Transverse colon (tissue), 4 donors: ENCODE data around the gene MBOAT7. TPM values are rescaled to one million over a fixed set of nuclear protein-coding genes. Genes with fewer than 3 reads are reported as not detected.
A peak's percentile ranks its signal among the peaks of the same experiment; 100 is the strongest.

ENCODE experiments used
- DNase-seq: peaks from one replicate; pipeline ENCODE4 v3.0.0-alpha.2; 2019
- H3K27ac ChIP-seq, 4 donors: fragments of 200-600 bp; sonication (generic); 2 replicates each; pipeline ENCODE4 v1.5.1; 2016 to 2018; ENCODE audit warnings: inconsistent platforms in 4 of 4
- H3K27me3 ChIP-seq: fragments of 200-600 bp; sonication (generic); 2 replicates; pipeline ENCODE4 v1.5.1; 2017; ENCODE audit warnings: inconsistent platforms
- H3K36me3 ChIP-seq, 4 donors: fragments of 200-600 bp; sonication (generic); 2 replicates each; pipeline ENCODE4 v1.5.1; 2017 to 2019; ENCODE audit warnings: inconsistent platforms in 4 of 4
- H3K4me1 ChIP-seq, 4 donors: fragments of 200-600 bp; sonication (generic); 2 replicates each; pipeline ENCODE4 v1.5.1; 2017 to 2020; ENCODE audit warnings: inconsistent platforms in 4 of 4
- H3K4me3 ChIP-seq, 4 donors: fragments of 200-600 bp; sonication (generic); 1 replicate in 1 of 4; 2 replicates in 3 of 4; pipeline versions ENCODE4 v1.5.1 to v1.6.1; 2017 to 2019; ENCODE audit warnings: inconsistent platforms in 4 of 4
- H3K9me3 ChIP-seq, 2 donors: fragments of 200-600 bp; sonication (generic); 2 replicates each; pipeline ENCODE4 v1.5.1; 2017 to 2019; ENCODE audit warnings: inconsistent platforms in 2 of 2
- EP300 ChIP-seq: sonication (generic); formaldehyde crosslinking; IDR thresholded peaks from one replicate; pipeline ENCODE4 v1.6.1; 2017; ENCODE audit warnings: antibody characterized with exemption, low read depth
- POLR2A ChIP-seq: fragments of 450-650 bp; IDR thresholded peaks from one replicate; pipeline ENCODE4 v1.6.1; 2016; ENCODE audit warnings: antibody characterized with exemption, mild to moderate bottlenecking, moderate library complexity
- POLR2AphosphoS5 ChIP-seq, 3 donors: sonication (generic); formaldehyde crosslinking; IDR thresholded peaks; one replicate each; pipeline ENCODE4 v1.6.1; 2016; ENCODE audit warnings: antibody characterized with exemption in 3 of 3
- WGBS, 2 donors: methylation state at CpG; one replicate each; pipeline ENCODE4 v1.1.5; 2018; ENCODE audit warnings: low coverage in 1 of 2; 5-methylcytosine and 5-hydroxymethylcytosine counted together
- in situ Hi-C, 4 donors: fragments of 200-750 bp; cut with MboI; loops; one replicate each; pipeline versions ENCODE4 v1.15.0 to v1.15.1; 2017; ENCODE audit warnings: low sequenced_read_pairs in 3 of 4, low pct_ligation_motif_present in 1 of 4, low pct_unique_long_range_greater_than_20kb in 1 of 4
- intact Hi-C: fragments of 100-400 bp; cut with DNase I; formaldehyde crosslinking; loops from one replicate; pipeline ENCODE4 v1.15.1; 2023; ENCODE audit warnings: low total_unique reads
- total RNA-seq, 4 donors: library from RNA; depleted of rRNA; stranded (reverse); fragments of >200 nt; gene quantifications; one replicate each; pipeline ENCODE4 v1.1.0, GENCODE V29; 2016
- TF ChIP-seq, protein P1 (sequence below), 5 experiments: fragments of 200-600 bp in 3 of 5; fragments of 450-650 bp in 2 of 5; sonication (generic) in 3 of 5; IDR thresholded peaks; 1 replicate in 2 of 5; 2 replicates in 3 of 5; pipeline ENCODE4 v1.5.1; 2016 to 2017; ENCODE audit warnings: antibody characterized with exemption in 5 of 5, inconsistent platforms in 3 of 5, mild to moderate bottlenecking in 2 of 5, moderate library complexity in 1 of 5

The MBOAT7 gene
- total RNA-seq, 4 donors from 2014 or later, result 180 to 249 (median 218) TPM

DNA sequence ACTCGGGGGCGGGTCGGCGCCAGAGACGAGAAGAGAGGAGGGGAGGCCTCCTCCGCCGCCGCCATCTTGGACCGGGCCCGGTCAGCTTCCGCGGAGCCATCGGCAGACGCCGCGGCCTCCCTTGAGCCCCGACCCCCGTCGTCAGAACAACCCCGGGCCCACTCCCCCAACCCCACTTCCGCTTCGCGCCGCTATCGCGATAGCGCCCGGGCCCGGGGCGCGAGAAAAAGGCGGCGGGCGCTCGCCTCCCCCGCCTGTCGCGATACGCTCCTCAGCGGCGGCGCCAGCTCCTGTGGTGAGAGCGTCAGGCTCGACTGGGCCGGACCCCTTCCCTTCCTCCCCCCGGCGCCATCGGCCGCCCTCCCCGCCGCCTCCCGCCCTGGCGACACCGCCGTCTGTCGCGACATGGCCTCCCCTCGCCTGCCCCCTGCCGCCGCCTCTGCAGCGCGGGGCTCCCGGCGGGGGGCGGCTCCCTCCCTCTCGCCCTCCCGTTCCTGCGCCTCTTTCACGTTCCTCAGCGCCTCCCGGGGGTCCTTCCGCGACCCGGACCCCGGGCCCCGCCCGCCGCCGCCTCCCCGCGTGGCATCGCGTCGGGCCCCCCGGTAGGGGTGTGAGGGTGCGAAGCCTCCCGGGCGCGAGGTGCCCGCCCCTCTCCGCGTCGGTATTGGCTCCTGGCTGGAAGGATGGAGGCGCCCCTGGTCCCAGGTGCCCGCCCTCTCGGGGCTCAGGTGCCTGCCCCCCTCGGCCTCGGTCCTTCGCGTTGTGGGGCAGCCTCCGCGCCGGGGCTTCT lies 51.5 kb downstream of the MBOAT7 start, which contains the start of gene CNOT3:
TSS of gene CNOT3 (plus strand) at position 64 of the 790 bp plus-strand sequence. CDS start 5,217 bp downstream, outside the sequence.
- H3K36me3 ChIP-seq, result peaks cover 0 to 6% (median 3%) of the 10 kb centered on the region in 4 donors
- TF ChIP-seq EP300 (no peak), POLR2A (peak; percentile 78), POLR2AphosphoS5 (IDR thresholded peaks at IDR 0.05) (peak; percentile 86 to 93 (median 86))
- TF ChIP-seq, protein P1, sequence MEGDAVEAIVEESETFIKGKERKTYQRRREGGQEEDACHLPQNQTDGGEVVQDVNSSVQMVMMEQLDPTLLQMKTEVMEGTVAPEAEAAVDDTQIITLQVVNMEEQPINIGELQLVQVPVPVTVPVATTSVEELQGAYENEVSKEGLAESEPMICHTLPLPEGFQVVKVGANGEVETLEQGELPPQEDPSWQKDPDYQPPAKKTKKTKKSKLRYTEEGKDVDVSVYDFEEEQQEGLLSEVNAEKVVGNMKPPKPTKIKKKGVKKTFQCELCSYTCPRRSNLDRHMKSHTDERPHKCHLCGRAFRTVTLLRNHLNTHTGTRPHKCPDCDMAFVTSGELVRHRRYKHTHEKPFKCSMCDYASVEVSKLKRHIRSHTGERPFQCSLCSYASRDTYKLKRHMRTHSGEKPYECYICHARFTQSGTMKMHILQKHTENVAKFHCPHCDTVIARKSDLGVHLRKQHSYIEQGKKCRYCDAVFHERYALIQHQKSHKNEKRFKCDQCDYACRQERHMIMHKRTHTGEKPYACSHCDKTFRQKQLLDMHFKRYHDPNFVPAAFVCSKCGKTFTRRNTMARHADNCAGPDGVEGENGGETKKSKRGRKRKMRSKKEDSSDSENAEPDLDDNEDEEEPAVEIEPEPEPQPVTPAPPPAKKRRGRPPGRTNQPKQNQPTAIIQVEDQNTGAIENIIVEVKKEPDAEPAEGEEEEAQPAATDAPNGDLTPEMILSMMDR (IDR thresholded peaks at IDR 0.05), result peak in 2 of 5 experiments; percentile 7 to 16
- in situ Hi-C loops (no loop called here), intact Hi-C loops (no loop called here)
- 0% methylated on average over 56 of the region's 103 CpGs; no CpG with 5 or more reads in 1 of the 2 donors for WGBS, 2 donors
- peaks cover 17 to 42% (median 31%) of the 10 kb centered on the region in 4 donors for H3K4me1 ChIP-seq
- peak within 1 kb of the TSS; percentile 88 to 99 (median 94) for H3K27ac ChIP-seq
- DNase-seq, result peak; percentile 43
- H3K27me3 ChIP-seq, result no peaks in the 10 kb centered on the region
- no peaks in the 10 kb centered on the region for H3K9me3 ChIP-seq
- H3K4me3 ChIP-seq, result peak within 1 kb of the TSS; percentile 99 to 100 (median 100)

DNA sequence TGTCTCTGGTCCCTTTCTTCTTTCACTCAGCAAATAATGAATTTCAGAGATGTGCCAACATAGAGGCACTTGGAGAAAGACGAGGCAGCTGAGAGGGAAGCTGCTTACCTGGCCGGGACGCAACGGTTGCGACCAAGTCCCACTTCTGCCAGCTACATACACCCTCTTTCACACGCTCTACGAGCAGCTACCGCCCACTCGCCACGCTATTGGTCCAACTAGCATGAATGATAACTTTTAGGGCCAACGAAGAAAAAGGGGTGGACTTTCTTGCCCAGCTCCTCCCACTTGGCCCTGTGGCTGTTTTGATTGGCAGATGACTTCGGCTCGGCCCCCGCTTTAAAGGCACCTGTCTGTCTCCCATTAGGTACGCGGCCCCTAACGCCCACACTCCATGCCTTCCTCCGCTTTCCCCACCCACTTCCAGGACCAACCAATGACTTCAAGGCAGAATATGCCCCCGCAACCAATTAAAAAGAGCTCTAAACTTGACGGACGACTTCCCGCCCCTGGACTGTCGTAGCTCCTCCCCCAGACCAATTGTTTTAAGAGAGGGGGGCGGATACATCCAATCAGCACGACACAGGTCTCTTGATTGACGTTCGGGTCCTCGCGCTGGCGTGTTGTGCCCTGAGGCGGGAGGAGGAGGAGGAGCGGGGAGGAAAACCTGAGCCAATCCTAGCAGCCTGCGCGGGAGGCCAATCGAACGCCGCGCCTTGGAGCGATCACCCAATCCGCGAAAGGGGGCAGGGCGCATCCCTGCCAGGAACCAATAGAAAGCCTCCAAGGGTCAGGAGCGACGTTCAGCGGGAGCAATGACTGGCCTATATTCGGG lies 52.3 kb downstream of the MBOAT7 start:
- peak overlapping the region; percentile 1 to 100 (median 100) for H3K4me3 ChIP-seq
- TF ChIP-seq, protein P1 (IDR thresholded peaks at IDR 0.05), result no peak
- TF ChIP-seq POLR2A (peak; percentile 83), POLR2AphosphoS5 (IDR thresholded peaks at IDR 0.05) (peak; percentile 86 to 93 (median 90)), EP300 (no peak)
- intact Hi-C loops, result no loop called here
- H3K4me1 ChIP-seq, result peaks cover 17 to 42% (median 31%) of the 10 kb centered on the region in 4 donors
- 0% methylated on average over 46 of the region's 46 CpGs; no CpG with 5 or more reads in 1 of the 2 donors for WGBS, 2 donors
- H3K27ac ChIP-seq, result peak overlapping the region; percentile 88 to 99 (median 94)
- H3K36me3 ChIP-seq, result no peaks in the 10 kb centered on the region
- no peaks in the 10 kb centered on the region for H3K9me3 ChIP-seq
- DNase-seq, result peak; percentile 99
- no peaks in the 10 kb centered on the region for H3K27me3 ChIP-seq
- in situ Hi-C loops, result no loop called here

DNA sequence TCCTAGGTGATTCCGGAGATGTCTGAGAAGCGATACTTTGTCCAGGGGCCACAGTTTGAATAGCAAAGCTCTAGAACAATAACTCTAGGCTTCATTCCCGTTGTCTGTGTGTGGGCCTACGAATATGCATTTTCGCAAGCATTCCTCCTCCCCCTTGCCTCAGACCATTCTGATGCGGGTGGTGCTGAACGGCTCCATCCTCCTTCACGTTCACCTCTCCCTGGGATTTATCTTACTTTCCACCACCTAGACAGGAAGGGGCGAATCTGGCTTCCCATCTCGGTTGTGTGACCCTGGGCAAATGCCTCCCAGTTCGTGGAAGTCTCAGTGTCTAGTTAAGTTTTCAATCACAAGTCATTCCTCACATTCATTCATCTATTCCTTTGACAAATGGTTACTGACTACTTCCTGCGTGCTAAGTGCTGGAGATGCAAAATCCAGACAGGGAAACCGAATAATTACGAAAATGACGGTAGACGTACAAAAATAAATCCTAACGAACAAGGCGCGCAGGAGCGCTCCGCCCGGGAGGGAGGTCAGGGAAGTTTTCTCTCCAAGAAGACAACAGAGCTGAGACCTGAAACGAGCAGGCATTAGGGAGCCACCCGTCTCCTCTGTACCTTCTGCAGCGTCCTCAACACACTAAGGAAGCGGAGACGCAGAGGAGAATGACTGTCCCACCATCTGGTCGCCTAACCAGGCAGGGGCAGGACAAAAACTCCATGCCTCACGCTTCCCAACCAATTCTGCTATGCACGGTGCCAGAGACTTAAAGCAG lies 53.1 kb downstream of the MBOAT7 start:
- no peaks in the 10 kb centered on the region for H3K36me3 ChIP-seq
- no peaks in the 10 kb centered on the region for H3K9me3 ChIP-seq
- no peak for DNase-seq
- TF ChIP-seq, protein P1 (IDR thresholded peaks at IDR 0.05), result no peak
- 0 to 5% methylated on average over 9 to 30 of the region's 30 CpGs for WGBS, 2 donors
- in situ Hi-C loops, result no loop called here
- peak overlapping the region; percentile 1 to 56 (median 38) for H3K4me3 ChIP-seq
- H3K27ac ChIP-seq, result peak overlapping the region; percentile 69 to 78 (median 74)
- H3K4me1 ChIP-seq, result peaks cover 17 to 42% (median 31%) of the 10 kb centered on the region in 4 donors
- H3K27me3 ChIP-seq, result no peaks in the 10 kb centered on the region
- intact Hi-C loops, result no loop called here
